CD14-positive monocyte (primary cell): ENCODE measurements around the gene DPPA3. TPM values are rescaled to one million over a fixed set of nuclear protein-coding genes. Genes with fewer than 3 reads are reported as not detected.
"Not testable (repeated sequence)": the region's sequence is repeated elsewhere in the genome, so short reads cannot be mapped to it uniquely, and the experiment has no call there.

Source experiments
- DNase-seq, 3 donors: peaks; one replicate each; pipeline ENCODE4 v3.0.0-alpha.2; 2011 to 2022
- H2AFZ ChIP-seq: 2 replicates; pipeline ENCODE4 v1.6.0; 2012; ENCODE audit warnings: mild to moderate bottlenecking, low read depth, low read length, inconsistent platforms; ENCODE audit not compliant: insufficient read depth, poor library complexity, severe bottlenecking
- H3K27ac ChIP-seq, 2 donors: 1 replicate in 1 of 2; 2 replicates in 1 of 2; pipeline ENCODE4 v1.5.1; 2012 to 2013; ENCODE audit warnings: low read length in 2 of 2, control low read depth in 1 of 2, inconsistent platforms in 1 of 2, low read depth in 1 of 2, mild to moderate bottlenecking in 1 of 2
- H3K27me3 ChIP-seq, 2 donors: one replicate each; pipeline versions ENCODE4 v1.6.0 to v1.6.1; 2011 to 2013; ENCODE audit warnings: low read length in 2 of 2; ENCODE audit not compliant: control insufficient read depth in 2 of 2, insufficient read depth in 2 of 2
- H3K36me3 ChIP-seq, 2 donors: replicated peaks in 1 of 2; 1 replicate in 1 of 2; 2 replicates in 1 of 2; pipeline versions ENCODE4 v1.5.1 to v1.6.1; 2012 to 2013; ENCODE audit warnings: low read length in 2 of 2, control low read depth in 1 of 2, inconsistent platforms in 1 of 2, mild to moderate bottlenecking in 1 of 2; ENCODE audit not compliant: insufficient read depth in 2 of 2, control insufficient read depth in 1 of 2
- H3K4me1 ChIP-seq, 2 donors: 1 replicate in 1 of 2; 2 replicates in 1 of 2; pipeline versions ENCODE4 v1.5.1 to v1.6.1; 2012 to 2013; ENCODE audit warnings: low read length in 2 of 2, control low read depth in 1 of 2, inconsistent platforms in 1 of 2, mild to moderate bottlenecking in 1 of 2, moderate library complexity in 1 of 2; ENCODE audit not compliant: insufficient read depth in 2 of 2, control insufficient read depth in 1 of 2
- H3K4me2 ChIP-seq: replicated peaks from 2 replicates; pipeline ENCODE3; 2012; ENCODE audit warnings: low read length, moderate library complexity, mild to moderate bottlenecking; ENCODE audit not compliant: poor library complexity, severe bottlenecking; ENCODE audit errors: extremely low read depth
- H3K4me3 ChIP-seq, 3 experiments: fragments of 200-600 bp in 1 of 3; sonication (generic) in 1 of 3; replicated peaks in 1 of 3; 1 replicate in 2 of 3; 2 replicates in 1 of 3; pipeline ENCODE4 v1.5.1; 2011 to 2013; ENCODE audit warnings: low read length in 3 of 3, mild to moderate bottlenecking in 3 of 3, control low read depth in 2 of 3, low read depth in 2 of 3, inconsistent platforms in 1 of 3, moderate library complexity in 1 of 3
- H3K79me2 ChIP-seq: 2 replicates; pipeline ENCODE4 v1.6.0; 2012; ENCODE audit warnings: mild to moderate bottlenecking, control low read depth, inconsistent platforms, low read length, moderate library complexity; ENCODE audit not compliant: insufficient read depth
- H3K9ac ChIP-seq: 2 replicates; pipeline ENCODE4 v1.6.0; 2017; ENCODE audit warnings: low read length, mild to moderate bottlenecking; ENCODE audit not compliant: insufficient read depth, poor library complexity, severe bottlenecking
- H3K9me3 ChIP-seq, 2 donors: replicated peaks in 1 of 2; 1 replicate in 1 of 2; 2 replicates in 1 of 2; pipeline versions ENCODE4 v1.5.1 to v1.6.1; 2012 to 2013; ENCODE audit warnings: low read length in 2 of 2, control low read depth in 1 of 2; ENCODE audit not compliant: control insufficient read depth in 1 of 2, insufficient read depth in 1 of 2
- H4K20me1 ChIP-seq: 2 replicates; pipeline ENCODE4 v1.6.0; 2012; ENCODE audit warnings: mild to moderate bottlenecking, low read length, control low read depth, moderate library complexity; ENCODE audit not compliant: insufficient read depth
- H3K27ac Mint-ChIP-seq, 7 donors: one replicate each; pipeline ENCODE4 v1.8.0; 2020; ENCODE audit warnings: mild to moderate bottlenecking in 7 of 7, mixed read lengths in 7 of 7, moderate library complexity in 6 of 7, inconsistent platforms in 2 of 7
- H3K27me3 Mint-ChIP-seq, 3 donors: one replicate each; pipeline ENCODE4 v1.8.0; 2021 to 2022; ENCODE audit warnings: low read depth in 3 of 3, mild to moderate bottlenecking in 3 of 3, mixed read lengths in 3 of 3, moderate library complexity in 3 of 3, inconsistent platforms in 1 of 3
- H3K36me3 Mint-ChIP-seq, 2 donors: one replicate each; pipeline ENCODE4 v1.8.0; 2020; ENCODE audit warnings: mixed read lengths in 2 of 2, inconsistent platforms in 1 of 2, mild to moderate bottlenecking in 1 of 2
- H3K4me1 Mint-ChIP-seq: one replicate; pipeline ENCODE4 v1.8.0; 2020; ENCODE audit warnings: mild to moderate bottlenecking, mixed read lengths
- H3K4me3 Mint-ChIP-seq, 2 donors: one replicate each; pipeline ENCODE4 v1.8.0; 2020; ENCODE audit warnings: mild to moderate bottlenecking in 2 of 2, mixed read lengths in 2 of 2, moderate library complexity in 1 of 2
- H3K9me3 Mint-ChIP-seq, 7 donors: one replicate each; pipeline ENCODE4 v1.8.0; 2020 to 2022; ENCODE audit warnings: mixed read lengths in 7 of 7, mild to moderate bottlenecking in 6 of 7, moderate library complexity in 6 of 7, inconsistent platforms in 2 of 7
- CTCF ChIP-seq: fragments of 200-600 bp; IDR thresholded peaks from one replicate; pipeline ENCODE4 v1.8.0; 2022; ENCODE audit warnings: antibody characterized with exemption, mild to moderate bottlenecking
- whole genome bisulfite sequencing: methylation state at CpG from one replicate; pipeline ENCODE4 v1.1.5; 2013; ENCODE audit warnings: missing lambda C conversion rate; ENCODE audit not compliant: insufficient coverage; 5-methylcytosine and 5-hydroxymethylcytosine counted together
- intact Hi-C, 2 donors: fragments of 100-400 bp; cut with micrococcal nuclease; formaldehyde crosslinking; loops; one replicate each; pipeline versions ENCODE4 v1.15.0 to v1.15.1; 2023
- polyA plus RNA-seq, 3 donors: library from polyadenylated mRNA; depleted of rRNA in 1 of 3; unstranded in 2 of 3; stranded (reverse) in 1 of 3; fragments of 300-500 nt in 2 of 3; fragments of >200 nt in 1 of 3; fragmentation: Illumina TruSeq in 2 of 3; gene quantifications; 1 replicate in 2 of 3; 2 replicates in 1 of 3; pipeline ENCODE4 v1.2.3, GENCODE V29; 2012 to 2021

The DPPA3 gene
- polyA plus RNA-seq, 3 donors: not detected

- Mint-ChIP-seq H3K27ac (peak overlapping the region in 1 of 7 donors; percentile 12), H3K9me3 (peaks cover 0 to 2% (median 0%) of the 10 kb centered on the region in 7 donors), H3K36me3 (peaks cover 2 to 38% of the 10 kb centered on the region in 2 donors), H3K4me3 (no peak overlapping the region), H3K4me1 (peaks cover 16% of the 10 kb centered on the region), H3K27me3 (peaks cover 0 to 4% (median under 1%) of the 10 kb centered on the region in 3 donors)
- H3K79me2 ChIP-seq: no peaks in the 10 kb centered on the region
- no peaks in the 10 kb centered on the region for H3K9me3 ChIP-seq
- intact Hi-C loops: no loop called here
- no peak overlapping the region for H3K4me3 ChIP-seq
- H3K27ac ChIP-seq: no peak overlapping the region
- no peak overlapping the region for H2AFZ ChIP-seq
- no peak overlapping the region for H3K9ac ChIP-seq
- WGBS: 0% methylated on average over 1 of the region's 4 CpGs
- H3K27me3 ChIP-seq: no peaks in the 10 kb centered on the region
- H3K4me1 ChIP-seq: peaks cover 2 to 8% of the 10 kb centered on the region in 2 donors
- H3K36me3 ChIP-seq: no peaks in the 10 kb centered on the region
- no peak for DNase-seq
- H3K4me2 ChIP-seq: no peak overlapping the region
- H4K20me1 ChIP-seq: no peaks in the 10 kb centered on the region
- no peak for TF ChIP-seq CTCF
Measured at GRCh38 chr12:7729746-7730145, 18.5 kb downstream of the DPPA3 start.

GRCh38 chr12:7730984-7731383 lies 19.8 kb downstream of the DPPA3 start:
- H3K79me2 ChIP-seq, H4K20me1 ChIP-seq, H3K36me3 ChIP-seq, H3K9me3 ChIP-seq, H3K4me3 ChIP-seq, H3K27me3 Mint-ChIP-seq, DNase-seq, H3K27me3 ChIP-seq, H3K27ac ChIP-seq, H2AFZ ChIP-seq, H3K9ac ChIP-seq, H3K4me2 ChIP-seq, H3K27ac Mint-ChIP-seq, H3K4me1 ChIP-seq, H3K4me3 Mint-ChIP-seq, H3K9me3 Mint-ChIP-seq, intact Hi-C loops: not testable (repeated sequence)
- Mint-ChIP-seq H3K36me3 (peaks cover 2 to 44% of the 10 kb centered on the region in 2 donors), H3K4me1 (peaks cover 16% of the 10 kb centered on the region)
